ENCODE results near the gene BAMBI.
A peak's percentile ranks its signal among the peaks of the same experiment; 100 is the strongest.

BAMBI gene

GRCh38 chr10:28676326-28676967, 874 bp upstream of the BAMBI start:
- peak; percentile 2 for DNase-seq (ENCODE audit: low read depth)

- DNase-seq (ENCODE audit: low read depth): no peak
Observed at GRCh38 chr10:28677888-28678686, 766 bp downstream of the BAMBI start.

GRCh38 chr10:28678687-28679457, 1.6 kb downstream of the BAMBI start:
- DNase-seq (ENCODE audit: low read depth): no peak

GRCh38 chr10:28679581-28680357, 2.4 kb downstream of the BAMBI start:
- no peak for DNase-seq (ENCODE audit: low read depth)

GRCh38 chr10:28680358-28680752, 3.0 kb downstream of the BAMBI start:
- no peak for DNase-seq (ENCODE audit: low read depth)

GRCh38 chr10:28681291-28681763, 4.0 kb downstream of the BAMBI start:
- DNase-seq (ENCODE audit: low read depth): no peak

- no peak for DNase-seq (ENCODE audit: low read depth)
Observed at GRCh38 chr10:28681928-28682750, 4.8 kb downstream of the BAMBI start.

- no peak for DNase-seq (ENCODE audit: low read depth)
Observed at GRCh38 chr10:28684157-28684985, 7.0 kb downstream of the BAMBI start.

- DNase-seq (ENCODE audit: low read depth): no peak
Observed at GRCh38 chr10:28684986-28685580, 7.8 kb downstream of the BAMBI start.

GRCh38 chr10:28685717-28686116, 8.4 kb downstream of the BAMBI start:
- no peak for DNase-seq (ENCODE audit: low read depth)

GRCh38 chr10:28686835-28687682, 9.7 kb downstream of the BAMBI start:
- no peak for DNase-seq (ENCODE audit: low read depth)

GRCh38 chr10:28687683-28688001, 10.3 kb downstream of the BAMBI start:
- DNase-seq (ENCODE audit: low read depth): no peak

- no peak for DNase-seq (ENCODE audit: low read depth)
Observed at GRCh38 chr10:28690545-28690944, 13.2 kb downstream of the BAMBI start.

GRCh38 chr10:28691187-28691694, 13.9 kb downstream of the BAMBI start:
- DNase-seq (ENCODE audit: low read depth): no peak

GRCh38 chr10:28692050-28692449, 14.7 kb downstream of the BAMBI start:
- no peak for DNase-seq (ENCODE audit: low read depth)

GRCh38 chr10:28694530-28694929, 17.2 kb downstream of the BAMBI start:
- DNase-seq (ENCODE audit: low read depth): no peak

- DNase-seq (ENCODE audit: low read depth): no peak
Observed at GRCh38 chr10:28698075-28698474, 20.8 kb downstream of the BAMBI start.

GRCh38 chr10:28704464-28705161, 27.3 kb downstream of the BAMBI start:
- no peak for DNase-seq (ENCODE audit: low read depth)
